Measurements from ENCODE around the gene GGA1. TPM values are rescaled to one million over a fixed set of nuclear protein-coding genes. Genes with fewer than 3 reads are reported as not detected.

Gene GGA1
- total RNA-seq, 1 donor from 2014 or later = 15.7 TPM

DNA sequence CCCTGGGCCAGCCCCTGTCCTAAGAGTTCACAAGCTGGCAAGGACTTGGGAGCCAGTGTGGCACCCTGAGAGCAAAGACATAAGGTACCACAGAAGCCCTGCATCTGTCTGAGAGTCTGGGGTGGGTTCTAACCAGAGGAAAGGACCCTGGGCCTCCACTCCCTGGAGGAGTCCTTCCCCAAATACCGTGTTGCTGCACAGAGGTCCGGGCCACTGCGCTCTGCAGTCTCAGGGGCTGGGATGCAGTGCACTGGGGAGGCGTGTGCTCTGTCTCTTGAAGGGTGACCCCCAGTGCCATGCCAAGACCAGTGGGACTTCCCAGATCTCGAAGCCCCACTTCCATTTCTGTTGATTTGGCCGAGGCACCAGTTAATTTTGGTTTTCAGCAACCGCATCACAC lies 26.5 kb downstream of the GGA1 start:
- peaks cover 19 to 53% (median 44%) of the 10 kb centered on the region in 3 donors for H3K4me1 ChIP-seq (ENCODE audit: control insufficient read depth in 3 of 3, insufficient read depth in 3 of 3, low read length in 3 of 3)
- no peak overlapping the region for H3K27ac ChIP-seq (ENCODE audit: low read depth, low read length)

DNA sequence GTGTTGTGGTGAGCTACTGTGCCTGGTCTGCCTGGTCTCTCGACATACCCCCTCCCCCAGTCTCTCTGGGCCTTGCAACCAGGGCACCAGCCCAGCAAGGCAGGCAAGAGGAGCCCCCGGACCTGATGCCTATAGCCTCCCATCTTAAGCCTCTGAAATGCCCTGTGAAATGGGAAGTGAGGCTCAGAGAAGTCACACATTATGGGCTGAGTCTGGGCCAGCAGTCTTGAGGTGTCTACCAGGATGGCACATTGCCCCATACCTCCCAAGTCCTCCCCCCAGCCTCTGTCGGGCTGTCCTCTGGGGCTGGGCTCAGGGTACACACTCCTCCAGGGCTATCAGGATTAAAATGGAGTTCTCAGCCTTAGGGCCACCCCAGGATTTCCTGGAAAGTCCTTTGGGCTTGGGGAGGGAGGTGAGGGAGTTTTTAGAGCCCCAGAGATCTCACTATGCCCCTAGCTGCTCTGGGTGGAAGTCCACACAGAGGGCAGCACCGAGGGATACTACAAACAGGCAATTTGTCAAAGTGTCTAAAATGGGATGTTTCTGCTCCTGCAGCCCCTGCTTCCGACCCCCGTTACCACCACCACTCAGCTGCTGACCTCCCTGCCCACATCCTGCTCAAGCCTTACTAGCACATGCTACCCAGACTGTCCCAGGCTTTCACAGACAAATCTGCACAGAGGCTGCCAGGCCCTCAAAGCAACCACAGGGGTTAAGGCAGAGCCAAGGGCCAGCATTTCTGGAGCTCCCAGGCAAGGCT lies 27.7 kb downstream of the GGA1 start:
- Histone ChIP-seq H3K4me3 (ENCODE audit: low read length in 3 of 3) (no peak overlapping the region), H3K9ac (ENCODE audit: low read depth in 1 of 3, low read length in 3 of 3) (peak overlapping the region in 1 of 3 donors; percentile 45), H3K9me3 (ENCODE audit: control insufficient read depth in 3 of 3, low read length in 3 of 3) (no peaks in the 10 kb centered on the region), H3K36me3 (ENCODE audit: control insufficient read depth in 3 of 3, insufficient read depth in 3 of 3, low read length in 3 of 3) (peaks cover 0 to 4% (median 3%) of the 10 kb centered on the region in 3 donors), H3K4me1 (ENCODE audit: control insufficient read depth in 3 of 3, insufficient read depth in 3 of 3, low read length in 3 of 3) (peaks cover 19 to 53% (median 48%) of the 10 kb centered on the region in 3 donors), H3K27ac (ENCODE audit: low read depth, low read length) (no peak overlapping the region), H3K27me3 (ENCODE audit: control insufficient read depth in 3 of 3, insufficient read depth in 3 of 3, low read length in 3 of 3) (peaks cover 3 to 26% (median 12%) of the 10 kb centered on the region in 3 donors)

More for the DNA sequence above, 26.5 kb downstream of the GGA1 start:
- peaks cover 4 to 13% (median 9%) of the 10 kb centered on the region in 3 donors for H3K36me3 ChIP-seq (ENCODE audit: control insufficient read depth in 3 of 3, insufficient read depth in 3 of 3, low read length in 3 of 3)
- no peak overlapping the region for H3K4me3 ChIP-seq (ENCODE audit: low read length in 3 of 3)
- H3K9me3 ChIP-seq (ENCODE audit: control insufficient read depth in 3 of 3, low read length in 3 of 3) = no peaks in the 10 kb centered on the region
- peak overlapping the region in 2 of 3 donors; percentile 13 to 25 for H3K9ac ChIP-seq (ENCODE audit: low read depth in 1 of 3, low read length in 3 of 3)
- H3K27me3 ChIP-seq (ENCODE audit: control insufficient read depth in 3 of 3, insufficient read depth in 3 of 3, low read length in 3 of 3) = peaks cover 3 to 19% (median 11%) of the 10 kb centered on the region in 3 donors

GRCh38 chr22:37636949-37637273 lies 28.3 kb downstream of the GGA1 start:
- H3K9me3 ChIP-seq (ENCODE audit: control insufficient read depth in 3 of 3, low read length in 3 of 3) = no peaks in the 10 kb centered on the region
- no peak overlapping the region for H3K27ac ChIP-seq (ENCODE audit: low read depth, low read length)
- no peak overlapping the region for H3K9ac ChIP-seq (ENCODE audit: low read depth in 1 of 3, low read length in 3 of 3)
- peaks cover 3 to 30% (median 15%) of the 10 kb centered on the region in 3 donors for H3K27me3 ChIP-seq (ENCODE audit: control insufficient read depth in 3 of 3, insufficient read depth in 3 of 3, low read length in 3 of 3)
- H3K4me3 ChIP-seq (ENCODE audit: low read length in 3 of 3) = no peak overlapping the region
- H3K36me3 ChIP-seq (ENCODE audit: control insufficient read depth in 3 of 3, insufficient read depth in 3 of 3, low read length in 3 of 3) = peaks cover 0 to 2% (median 0%) of the 10 kb centered on the region in 3 donors
- H3K4me1 ChIP-seq (ENCODE audit: control insufficient read depth in 3 of 3, insufficient read depth in 3 of 3, low read length in 3 of 3) = peaks cover 19 to 53% (median 48%) of the 10 kb centered on the region in 3 donors

GRCh38 chr22:37638391-37639069 lies 29.9 kb downstream of the GGA1 start:
- peak overlapping the region in 1 of 3 donors; percentile 45 for H3K9ac ChIP-seq (ENCODE audit: low read depth in 1 of 3, low read length in 3 of 3)
- H3K9me3 ChIP-seq (ENCODE audit: control insufficient read depth in 3 of 3, low read length in 3 of 3) = no peaks in the 10 kb centered on the region
- H3K27me3 ChIP-seq (ENCODE audit: control insufficient read depth in 3 of 3, insufficient read depth in 3 of 3, low read length in 3 of 3) = peaks cover 3 to 32% (median 15%) of the 10 kb centered on the region in 3 donors
- no peaks in the 10 kb centered on the region for H3K36me3 ChIP-seq (ENCODE audit: control insufficient read depth in 3 of 3, insufficient read depth in 3 of 3, low read length in 3 of 3)
- H3K4me3 ChIP-seq (ENCODE audit: low read length in 3 of 3) = peak overlapping the region in 2 of 3 donors; percentile 20 to 35
- no peak overlapping the region for H3K27ac ChIP-seq (ENCODE audit: low read depth, low read length)
- peaks cover 15 to 47% (median 42%) of the 10 kb centered on the region in 3 donors for H3K4me1 ChIP-seq (ENCODE audit: control insufficient read depth in 3 of 3, insufficient read depth in 3 of 3, low read length in 3 of 3)

GRCh38 chr22:37639070-37639760 lies 30.6 kb downstream of the GGA1 start, which contains the start of gene SH3BP1:
SH3BP1 (plus strand) TSS chr22:37639669; CDS start chr22:37639788, 119 bp downstream.
- no peaks in the 10 kb centered on the region for H3K36me3 ChIP-seq (ENCODE audit: control insufficient read depth in 3 of 3, insufficient read depth in 3 of 3, low read length in 3 of 3)
- no peaks in the 10 kb centered on the region for H3K9me3 ChIP-seq (ENCODE audit: control insufficient read depth in 3 of 3, low read length in 3 of 3)
- no peak within 1 kb of the TSS for H3K27ac ChIP-seq (ENCODE audit: low read depth, low read length)
- peaks cover 8 to 43% (median 38%) of the 10 kb centered on the region in 3 donors for H3K4me1 ChIP-seq (ENCODE audit: control insufficient read depth in 3 of 3, insufficient read depth in 3 of 3, low read length in 3 of 3)
- peak within 1 kb of the TSS in 1 of 3 donors; percentile 45 for H3K9ac ChIP-seq (ENCODE audit: low read depth in 1 of 3, low read length in 3 of 3)
- H3K4me3 ChIP-seq (ENCODE audit: low read length in 3 of 3) = peak within 1 kb of the TSS; percentile 35 to 56 (median 43)
- peaks cover 3 to 32% (median 15%) of the 10 kb centered on the region in 3 donors for H3K27me3 ChIP-seq (ENCODE audit: control insufficient read depth in 3 of 3, insufficient read depth in 3 of 3, low read length in 3 of 3)

DNA sequence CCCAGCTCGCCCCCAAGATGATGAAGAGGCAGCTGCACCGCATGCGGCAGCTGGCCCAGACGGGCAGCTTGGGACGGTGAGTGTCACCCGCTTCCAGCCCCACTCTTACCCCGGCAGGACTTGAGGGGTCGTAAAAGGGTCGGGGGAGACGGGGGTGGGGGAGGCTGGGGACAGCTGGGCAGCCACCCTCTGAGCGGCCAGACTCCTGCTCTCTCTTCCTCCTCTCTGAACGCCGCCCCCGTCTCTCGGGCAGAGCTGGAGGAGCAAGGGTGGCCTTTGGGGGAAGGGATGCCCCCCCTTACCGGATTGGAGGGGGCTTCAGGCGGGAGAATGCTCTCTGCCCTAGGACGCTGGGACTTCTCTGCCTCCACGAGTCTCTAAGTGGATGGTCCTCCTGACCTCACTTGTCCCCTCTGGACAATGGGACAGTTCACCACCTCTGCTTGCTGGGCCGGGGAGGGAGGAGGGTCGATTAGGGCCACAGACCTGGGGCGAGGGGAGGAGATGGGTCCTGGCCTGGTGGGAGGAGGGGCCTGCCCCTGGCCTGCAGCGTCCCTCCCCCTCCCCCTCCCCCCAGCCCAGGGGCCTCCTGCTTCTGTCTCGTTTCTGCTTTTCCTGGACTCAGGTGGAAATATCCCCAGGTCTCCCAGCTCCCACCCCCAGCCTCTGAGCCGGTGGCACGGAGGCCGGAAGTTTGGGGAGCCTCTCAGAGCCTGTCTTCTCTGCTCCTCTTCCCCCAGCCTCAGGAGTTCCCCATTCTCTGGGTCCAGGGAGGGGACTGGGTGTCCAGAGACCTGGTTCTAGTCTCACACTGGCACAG lies 31.3 kb downstream of the GGA1 start:
- Histone ChIP-seq H3K27me3 (ENCODE audit: control insufficient read depth in 3 of 3, insufficient read depth in 3 of 3, low read length in 3 of 3) (peaks cover 3 to 32% (median 15%) of the 10 kb centered on the region in 3 donors), H3K36me3 (ENCODE audit: control insufficient read depth in 3 of 3, insufficient read depth in 3 of 3, low read length in 3 of 3) (no peaks in the 10 kb centered on the region), H3K9me3 (ENCODE audit: control insufficient read depth in 3 of 3, low read length in 3 of 3) (no peaks in the 10 kb centered on the region), H3K9ac (ENCODE audit: low read depth in 1 of 3, low read length in 3 of 3) (peak overlapping the region in 1 of 3 donors; percentile 40), H3K27ac (ENCODE audit: low read depth, low read length) (no peak overlapping the region), H3K4me1 (ENCODE audit: control insufficient read depth in 3 of 3, insufficient read depth in 3 of 3, low read length in 3 of 3) (peaks cover under 1 to 36% (median 30%) of the 10 kb centered on the region in 3 donors), H3K4me3 (ENCODE audit: low read length in 3 of 3) (peak overlapping the region; percentile 35 to 56 (median 43))

- H3K4me3 ChIP-seq (ENCODE audit: low read length in 3 of 3) = peak overlapping the region in 1 of 3 donors; percentile 22
- no peaks in the 10 kb centered on the region for H3K36me3 ChIP-seq (ENCODE audit: control insufficient read depth in 3 of 3, insufficient read depth in 3 of 3, low read length in 3 of 3)
- no peak overlapping the region for H3K9ac ChIP-seq (ENCODE audit: low read depth in 1 of 3, low read length in 3 of 3)
- H3K27me3 ChIP-seq (ENCODE audit: control insufficient read depth in 3 of 3, insufficient read depth in 3 of 3, low read length in 3 of 3) = peaks cover 3 to 32% (median 15%) of the 10 kb centered on the region in 3 donors
- H3K9me3 ChIP-seq (ENCODE audit: control insufficient read depth in 3 of 3, low read length in 3 of 3) = no peaks in the 10 kb centered on the region
- H3K27ac ChIP-seq (ENCODE audit: low read depth, low read length) = no peak overlapping the region
- peaks cover 0 to 31% (median 25%) of the 10 kb centered on the region in 3 donors for H3K4me1 ChIP-seq (ENCODE audit: control insufficient read depth in 3 of 3, insufficient read depth in 3 of 3, low read length in 3 of 3)
Observed at GRCh38 chr22:37640591-37641560, 32.2 kb downstream of the GGA1 start.

GRCh38 chr22:37641561-37641949 lies 32.9 kb downstream of the GGA1 start:
- H3K4me1 ChIP-seq (ENCODE audit: control insufficient read depth in 3 of 3, insufficient read depth in 3 of 3, low read length in 3 of 3) = peaks cover 0 to 25% (median 24%) of the 10 kb centered on the region in 3 donors
- peaks cover 3 to 32% (median 15%) of the 10 kb centered on the region in 3 donors for H3K27me3 ChIP-seq (ENCODE audit: control insufficient read depth in 3 of 3, insufficient read depth in 3 of 3, low read length in 3 of 3)
- no peak overlapping the region for H3K27ac ChIP-seq (ENCODE audit: low read depth, low read length)
- no peaks in the 10 kb centered on the region for H3K9me3 ChIP-seq (ENCODE audit: control insufficient read depth in 3 of 3, low read length in 3 of 3)
- no peaks in the 10 kb centered on the region for H3K36me3 ChIP-seq (ENCODE audit: control insufficient read depth in 3 of 3, insufficient read depth in 3 of 3, low read length in 3 of 3)
- no peak overlapping the region for H3K9ac ChIP-seq (ENCODE audit: low read depth in 1 of 3, low read length in 3 of 3)
- H3K4me3 ChIP-seq (ENCODE audit: low read length in 3 of 3) = no peak overlapping the region

All from skeletal muscle tissue (tissue), 4 donors.